Activated CD4-positive, alpha-beta memory T cell treated with anti-CD3 and anti-CD28 coated beads for 36 hours (primary cell): ENCODE results near the gene RERE. TPM values are rescaled to one million over a fixed set of nuclear protein-coding genes. Genes with fewer than 3 reads are reported as not detected.
A peak's percentile ranks its signal among the peaks of the same experiment; 100 is the strongest.

ENCODE experiments used
- CTCF ChIA-PET: fragments of 350-600 bp; sonication (Branson Sonifier 250); formaldehyde crosslinking; loops from one replicate; lab custom pipeline; 2021; ENCODE audit warnings: antibody characterized with exemption, inconsistent platforms; lab: Charles Lee
- POLR2A ChIA-PET: fragments of 350-600 bp; sonication (Branson Sonifier 250); formaldehyde crosslinking; loops from one replicate; lab custom pipeline; 2021; ENCODE audit warnings: antibody characterized with exemption; lab: Charles Lee
- DNase-seq: peaks from one replicate; pipeline ENCODE4 v3.0.0-alpha.2; 2020
- H3K27ac Mint-ChIP-seq: one replicate; pipeline ENCODE4 v1.8.0; 2021; ENCODE audit warnings: mixed read lengths
- H3K27me3 Mint-ChIP-seq: one replicate; pipeline ENCODE4 v1.8.0; 2021; ENCODE audit warnings: mixed read lengths
- H3K36me3 Mint-ChIP-seq: one replicate; pipeline ENCODE4 v1.8.0; 2021; ENCODE audit warnings: mixed read lengths
- H3K4me1 Mint-ChIP-seq: one replicate; pipeline ENCODE4 v1.8.0; 2021; ENCODE audit warnings: low read depth, mixed read lengths
- H3K4me3 Mint-ChIP-seq: one replicate; pipeline ENCODE4 v1.8.0; 2021; ENCODE audit warnings: mild to moderate bottlenecking, mixed read lengths
- H3K9me3 Mint-ChIP-seq: one replicate; pipeline ENCODE4 v1.8.0; 2021; ENCODE audit warnings: mixed read lengths
- intact Hi-C: fragments of 100-400 bp; cut with micrococcal nuclease; formaldehyde crosslinking; loops from one replicate; pipeline ENCODE4 v1.15.1; 2023
- total RNA-seq, 2 experiments: library from RNA; stranded (reverse); gene quantifications; one replicate each; pipeline ENCODE4 v1.2.3, GENCODE V29; 2021

The RERE gene
- total RNA-seq, 2 experiments from 2014 or later, result 45.0 to 50.5 TPM

- H3K27ac Mint-ChIP-seq, result peak overlapping the region; percentile 40
- POLR2A ChIA-PET, result no interaction called here
- H3K36me3 Mint-ChIP-seq, result peaks cover 3% of the 10 kb centered on the region
Measured at GRCh38 chr1:8711873-8712412, 105.5 kb downstream of the RERE start.

DNA sequence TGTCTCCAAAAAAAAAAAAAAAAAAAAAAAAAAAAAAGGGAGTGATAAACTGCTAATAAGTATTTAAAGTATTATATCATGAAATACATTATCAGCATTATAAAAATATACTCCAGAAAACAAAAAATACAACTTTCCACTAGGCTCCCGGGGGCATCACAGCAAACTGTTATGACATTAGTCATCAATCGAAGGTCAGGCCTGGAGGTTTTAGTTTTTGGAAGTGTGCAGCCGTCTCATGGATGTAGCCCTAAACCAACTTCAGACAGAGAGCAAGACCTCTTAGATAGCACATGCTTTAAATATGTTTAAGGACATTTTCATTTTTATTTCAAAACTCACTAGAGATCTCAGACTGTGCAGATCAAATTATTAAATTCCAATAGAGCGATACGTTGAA lies 106.3 kb downstream of the RERE start:
- H3K9me3 Mint-ChIP-seq, result no peaks in the 10 kb centered on the region
- H3K4me1 Mint-ChIP-seq, result peaks cover 17% of the 10 kb centered on the region
- DNase-seq, result no peak
- H3K27ac Mint-ChIP-seq, result no peak overlapping the region
- no peak overlapping the region for H3K4me3 Mint-ChIP-seq
- peaks cover 2% of the 10 kb centered on the region for H3K27me3 Mint-ChIP-seq
- intact Hi-C loops, result no loop called here
- peaks cover 3% of the 10 kb centered on the region for H3K36me3 Mint-ChIP-seq
- POLR2A ChIA-PET, result no interaction called here
- CTCF ChIA-PET, result no interaction called here

More at GRCh38 chr1:8711873-8712412, 105.5 kb downstream of the RERE start:
- no peaks in the 10 kb centered on the region for H3K9me3 Mint-ChIP-seq
- peak overlapping the region; percentile 3 for H3K4me3 Mint-ChIP-seq
- no peak for DNase-seq
- intact Hi-C loops, result no loop called here
- no peaks in the 10 kb centered on the region for H3K27me3 Mint-ChIP-seq
- H3K4me1 Mint-ChIP-seq, result peaks cover 17% of the 10 kb centered on the region
- CTCF ChIA-PET, result interaction anchor here (1.0 to 2.4 kb wide), 3 partner anchors 8 to 137 kb away, joined by 3 to 6 read pairs (median 4); no protein-coding TSS in a partner anchor

GRCh38 chr1:8708259-8708658 lies 109.2 kb downstream of the RERE start:
- ChIA-PET POLR2A (no interaction called here), CTCF (interaction anchor here (1.5 to 1.9 kb wide), 2 partner anchors 18 to 151 kb away, joined by 4 read pairs; no protein-coding TSS in a partner anchor)
- H3K27me3 Mint-ChIP-seq, result peaks cover 23% of the 10 kb centered on the region
- no peaks in the 10 kb centered on the region for H3K9me3 Mint-ChIP-seq
- H3K4me3 Mint-ChIP-seq, result no peak overlapping the region
- no peak for DNase-seq
- H3K4me1 Mint-ChIP-seq, result peaks cover 16% of the 10 kb centered on the region
- intact Hi-C loops, result loop anchor here (10.0 kb wide), 1 partner anchor 313 kb away; no protein-coding TSS in a partner anchor
- peaks cover 3% of the 10 kb centered on the region for H3K36me3 Mint-ChIP-seq
- no peak overlapping the region for H3K27ac Mint-ChIP-seq

- Mint-ChIP-seq H3K4me3 (no peak overlapping the region), H3K4me1 (peaks cover 12% of the 10 kb centered on the region), H3K9me3 (no peaks in the 10 kb centered on the region), H3K27me3 (peaks cover 27% of the 10 kb centered on the region), H3K36me3 (peaks cover 3% of the 10 kb centered on the region), H3K27ac (no peak overlapping the region)
- DNase-seq, result no peak
- intact Hi-C loops, result loop anchor here (10.0 kb wide), 1 partner anchor 312 kb away; no protein-coding TSS in a partner anchor
- POLR2A ChIA-PET, result no interaction called here
- CTCF ChIA-PET, result interaction anchor here (1.4 to 1.9 kb wide), 3 partner anchors 20 to 152 kb away, joined by 4 read pairs; no protein-coding TSS in a partner anchor
Measured at GRCh38 chr1:8706995-8707396, 110.4 kb downstream of the RERE start.

GRCh38 chr1:8706291-8706690 lies 111.1 kb downstream of the RERE start:
- intact Hi-C loops, result loop anchor here (10.0 kb wide), 1 partner anchor 311 kb away; no protein-coding TSS in a partner anchor
- ChIA-PET POLR2A (no interaction called here), CTCF (no interaction called here)
- Mint-ChIP-seq H3K27ac (no peak overlapping the region), H3K27me3 (peaks cover 30% of the 10 kb centered on the region), H3K4me3 (no peak overlapping the region), H3K36me3 (peaks cover 5% of the 10 kb centered on the region), H3K9me3 (no peaks in the 10 kb centered on the region), H3K4me1 (peaks cover 18% of the 10 kb centered on the region)
- no peak for DNase-seq

GRCh38 chr1:8704866-8705506 lies 112.5 kb downstream of the RERE start:
- intact Hi-C loops, result loop anchor here (5.0 to 10.0 kb wide), 2 partner anchors 283 to 310 kb away; no protein-coding TSS in a partner anchor
- Mint-ChIP-seq H3K9me3 (no peaks in the 10 kb centered on the region), H3K27ac (no peak overlapping the region), H3K27me3 (peaks cover 30% of the 10 kb centered on the region), H3K4me3 (no peak overlapping the region), H3K4me1 (peaks cover 24% of the 10 kb centered on the region), H3K36me3 (peaks cover 7% of the 10 kb centered on the region)
- CTCF ChIA-PET, result interaction anchor here (1.3 to 2.7 kb wide), 4 partner anchors 21 to 144 kb away, joined by 3 to 8 read pairs (median 8); no protein-coding TSS in a partner anchor
- DNase-seq, result no peak
- POLR2A ChIA-PET, result no interaction called here

DNA sequence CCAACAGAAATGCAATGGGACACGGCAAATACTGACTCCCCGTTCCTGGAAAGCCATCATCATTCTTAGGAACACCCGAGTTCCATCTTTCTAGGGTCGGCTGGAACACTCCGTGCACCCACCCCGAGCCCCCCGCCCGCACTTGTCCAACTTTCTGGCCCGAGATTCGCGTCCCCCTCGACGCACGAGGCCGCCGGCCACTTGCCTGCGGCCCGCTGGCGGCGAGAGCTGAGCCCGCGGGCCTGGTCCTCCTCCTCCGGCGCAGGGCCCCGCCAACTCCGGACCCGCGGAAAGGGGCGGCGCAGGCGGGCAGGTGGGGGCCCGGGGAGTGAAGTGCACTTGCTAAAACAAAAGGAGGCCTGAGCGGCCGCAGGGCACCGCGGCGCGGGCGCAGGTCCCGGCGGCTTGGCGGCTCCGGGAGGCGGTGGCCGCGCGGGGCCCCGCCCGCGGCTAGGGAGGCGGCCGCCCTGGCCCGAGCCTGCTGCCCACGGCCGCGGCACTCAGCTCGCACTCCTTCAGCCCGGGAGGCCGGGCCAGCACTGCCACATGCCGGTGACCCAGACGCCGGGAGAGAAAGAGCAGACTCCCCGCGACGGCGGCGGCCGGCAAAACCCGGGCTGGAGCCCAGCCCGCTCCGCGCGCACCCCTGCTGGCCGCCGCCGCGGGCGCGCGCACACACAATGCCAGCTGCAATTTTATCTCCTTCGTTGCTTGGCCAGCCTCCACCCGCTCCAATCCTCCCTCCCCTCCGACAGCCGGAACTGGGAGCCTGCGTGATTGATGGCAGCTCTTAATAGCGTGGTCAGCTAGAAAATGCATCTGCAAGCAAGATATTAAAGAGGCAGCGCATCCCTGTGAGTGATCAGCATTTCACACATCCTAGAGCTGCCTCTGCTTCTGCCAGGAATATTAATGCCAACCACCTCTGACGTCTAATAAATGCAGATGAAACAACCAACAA lies 114.3 kb downstream of the RERE start:
- H3K4me3 Mint-ChIP-seq, result peak overlapping the region; percentile 78
- H3K27me3 Mint-ChIP-seq, result peaks cover 30% of the 10 kb centered on the region
- peaks cover 4% of the 10 kb centered on the region for H3K36me3 Mint-ChIP-seq
- peak overlapping the region; percentile 34 for H3K27ac Mint-ChIP-seq
- ChIA-PET CTCF (interaction anchor here (0.8 to 2.7 kb wide), 12 partner anchors 10 to 302 kb away, joined by 3 to 8 read pairs (median 3); no protein-coding TSS in a partner anchor), POLR2A (interaction anchor here (1.0 kb wide), 3 partner anchors 33 to 110 kb away, joined by 3 to 4 read pairs (median 3); no protein-coding TSS in a partner anchor)
- peak; percentile 77 for DNase-seq
- intact Hi-C loops, result loop anchor here (1.0 to 10.0 kb wide), 3 partner anchors 115 to 308 kb away; no protein-coding TSS in a partner anchor
- H3K4me1 Mint-ChIP-seq, result peaks cover 27% of the 10 kb centered on the region
- H3K9me3 Mint-ChIP-seq, result no peaks in the 10 kb centered on the region

DNA sequence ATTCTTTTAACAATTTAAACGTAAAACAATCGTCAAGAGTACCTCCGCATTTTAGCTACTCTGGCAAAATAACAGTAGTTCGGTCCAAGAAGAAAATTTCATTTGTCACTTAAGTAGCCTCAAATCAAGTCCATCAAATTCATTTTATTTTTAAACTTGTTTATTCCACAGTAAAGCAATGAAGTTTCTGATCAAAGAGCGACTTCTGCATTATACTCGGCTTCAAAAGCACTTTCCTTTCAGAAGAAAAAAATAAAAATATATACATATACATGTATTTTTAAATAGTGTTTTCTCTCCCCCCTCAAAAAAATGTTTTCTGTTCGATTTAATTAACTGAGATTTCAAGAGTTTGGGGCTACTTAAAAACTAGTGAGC lies 115.0 kb downstream of the RERE start:
- intact Hi-C loops, result loop anchor here (5.0 to 10.0 kb wide), 2 partner anchors 280 to 308 kb away; no protein-coding TSS in a partner anchor
- POLR2A ChIA-PET, result no interaction called here
- DNase-seq, result no peak

DNA sequence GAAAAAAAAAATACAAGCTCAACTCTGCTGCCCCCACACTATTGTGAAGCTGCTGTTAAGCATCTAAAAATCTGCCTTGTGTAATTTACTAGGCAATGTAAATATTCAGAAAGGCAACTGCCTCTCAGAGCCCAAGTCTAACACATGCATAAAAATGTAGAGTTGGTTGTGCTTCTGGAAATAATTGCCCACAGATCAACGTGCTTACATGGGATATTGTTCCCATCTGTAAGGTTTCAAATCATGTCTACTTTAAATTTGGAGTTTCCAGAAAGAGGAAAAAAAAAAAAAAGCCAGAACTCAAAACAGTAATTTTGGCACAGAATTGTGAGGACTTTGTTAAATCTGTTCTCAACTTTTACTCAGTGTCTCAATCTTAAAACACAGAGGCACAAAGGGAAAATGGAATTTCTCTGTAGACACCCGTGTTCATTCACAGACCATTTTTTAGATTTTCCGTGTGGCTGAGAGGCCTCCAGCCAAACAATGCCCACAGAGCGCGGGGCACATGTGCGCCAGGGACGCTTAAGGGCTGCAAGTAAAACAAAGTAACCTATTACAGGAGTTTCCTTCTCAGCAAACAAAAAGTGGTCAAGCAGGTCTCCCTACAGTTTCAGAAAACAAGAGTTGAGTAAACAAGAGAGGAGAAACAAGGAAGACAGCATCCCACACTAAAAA lies 115.5 kb downstream of the RERE start:
- Mint-ChIP-seq H3K9me3 (no peaks in the 10 kb centered on the region), H3K36me3 (peaks cover 4% of the 10 kb centered on the region), H3K27ac (peak overlapping the region; percentile 84), H3K4me3 (peak overlapping the region; percentile 77), H3K4me1 (peaks cover 27% of the 10 kb centered on the region), H3K27me3 (peaks cover 30% of the 10 kb centered on the region)
- POLR2A ChIA-PET, result interaction anchor here (1.0 to 1.7 kb wide), 5 partner anchors 11 to 106 kb away, joined by 3 to 9 read pairs (median 5); no protein-coding TSS in a partner anchor
- intact Hi-C loops, result loop anchor here (1.0 to 10.0 kb wide), 6 partner anchors 23 to 307 kb away; no protein-coding TSS in a partner anchor
- CTCF ChIA-PET, result interaction anchor here (0.6 to 2.3 kb wide), 7 partner anchors 23 to 146 kb away, joined by 3 to 18 read pairs (median 9); no protein-coding TSS in a partner anchor
- DNase-seq, result no peak

More for the DNA sequence above, 115.0 kb downstream of the RERE start:
- Mint-ChIP-seq H3K4me1 (peaks cover 27% of the 10 kb centered on the region), H3K9me3 (no peaks in the 10 kb centered on the region), H3K27me3 (peaks cover 30% of the 10 kb centered on the region), H3K4me3 (peak overlapping the region; percentile 77), H3K36me3 (peaks cover 4% of the 10 kb centered on the region), H3K27ac (peak overlapping the region; percentile 84)
- CTCF ChIA-PET, result interaction anchor here (1.6 kb wide), 1 partner anchor 31 kb away, joined by 7 read pairs; no protein-coding TSS in a partner anchor

DNA sequence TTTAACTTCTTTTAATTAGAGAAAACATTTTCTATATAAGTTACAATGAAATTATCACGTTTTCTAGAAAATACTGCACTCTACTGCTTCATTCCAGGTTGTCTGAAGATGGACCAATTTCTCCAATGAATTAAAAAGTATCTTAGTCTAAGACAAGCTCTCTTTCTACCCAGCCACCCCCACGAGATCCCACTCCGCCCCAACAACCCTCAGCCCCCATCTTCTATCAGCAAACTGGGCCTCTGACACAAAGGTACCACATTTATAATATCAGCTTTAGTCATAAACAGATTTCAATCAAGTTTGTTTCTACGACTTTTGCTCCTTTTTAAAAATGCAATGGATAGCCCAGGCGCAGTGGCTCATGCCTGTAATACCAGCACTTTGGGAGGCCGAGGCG lies 117.8 kb downstream of the RERE start:
- ChIA-PET CTCF (interaction anchor here (2.3 kb wide), 1 partner anchor 149 kb away, joined by 9 read pairs; no protein-coding TSS in a partner anchor), POLR2A (no interaction called here)
- Mint-ChIP-seq H3K36me3 (peaks cover 4% of the 10 kb centered on the region), H3K9me3 (no peaks in the 10 kb centered on the region), H3K4me1 (peaks cover 27% of the 10 kb centered on the region), H3K27me3 (peaks cover 19% of the 10 kb centered on the region), H3K27ac (no peak overlapping the region), H3K4me3 (no peak overlapping the region)
- intact Hi-C loops, result loop anchor here (2.0 to 10.0 kb wide), 4 partner anchors 21 to 305 kb away; no protein-coding TSS in a partner anchor
- DNase-seq, result no peak
